Peyer's patch (tissue), 4 donors: Measurements from ENCODE around the gene EGFL7.

Source experiments
- CTCF ChIP-seq, 6 experiments: fragments of 450-650 bp in 4 of 6; fragments of 200-600 bp in 2 of 6; sonication (generic) in 1 of 6; IDR thresholded peaks; one replicate each; pipeline ENCODE4 v1.5.1; 2017 to 2019; ENCODE audit warnings: antibody characterized with exemption in 6 of 6, mild to moderate bottlenecking in 3 of 6, moderate library complexity in 1 of 6
- POLR2A ChIP-seq, 2 donors: fragments of 450-650 bp; IDR thresholded peaks; one replicate each; pipeline ENCODE4 v1.5.1; 2017; ENCODE audit warnings: antibody characterized with exemption in 2 of 2, mild to moderate bottlenecking in 2 of 2, moderate library complexity in 2 of 2

DNA sequence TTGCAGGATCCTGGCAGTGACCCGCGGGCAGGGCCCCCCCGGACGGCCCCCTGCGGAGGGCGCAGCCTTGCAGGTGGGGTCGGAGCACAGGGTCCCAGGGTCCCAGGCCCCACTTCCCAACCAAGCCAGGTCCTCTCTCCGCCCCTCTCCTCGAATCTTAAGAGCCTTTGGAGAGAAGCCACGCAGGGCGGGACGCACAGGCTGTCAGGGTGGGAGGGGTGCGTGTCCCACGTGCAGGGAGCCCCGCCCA lies 18.4 kb upstream of the EGFL7 start:
- TF ChIP-seq POLR2A (IDR thresholded peaks at IDR 0.05): no peak
- TF ChIP-seq CTCF (IDR thresholded peaks at IDR 0.05): no peak
